ENCODE measurements around the gene LRRC47. TPM values are rescaled to one million over a fixed set of nuclear protein-coding genes. Genes with fewer than 3 reads are reported as not detected.

Gene LRRC47
- total and polyA plus RNA-seq, 2 of the 13 experiments (the other 11 are each of a cell fraction or from before 2014, with no cell fraction given), result 18.3 to 52.5 TPM

DNA sequence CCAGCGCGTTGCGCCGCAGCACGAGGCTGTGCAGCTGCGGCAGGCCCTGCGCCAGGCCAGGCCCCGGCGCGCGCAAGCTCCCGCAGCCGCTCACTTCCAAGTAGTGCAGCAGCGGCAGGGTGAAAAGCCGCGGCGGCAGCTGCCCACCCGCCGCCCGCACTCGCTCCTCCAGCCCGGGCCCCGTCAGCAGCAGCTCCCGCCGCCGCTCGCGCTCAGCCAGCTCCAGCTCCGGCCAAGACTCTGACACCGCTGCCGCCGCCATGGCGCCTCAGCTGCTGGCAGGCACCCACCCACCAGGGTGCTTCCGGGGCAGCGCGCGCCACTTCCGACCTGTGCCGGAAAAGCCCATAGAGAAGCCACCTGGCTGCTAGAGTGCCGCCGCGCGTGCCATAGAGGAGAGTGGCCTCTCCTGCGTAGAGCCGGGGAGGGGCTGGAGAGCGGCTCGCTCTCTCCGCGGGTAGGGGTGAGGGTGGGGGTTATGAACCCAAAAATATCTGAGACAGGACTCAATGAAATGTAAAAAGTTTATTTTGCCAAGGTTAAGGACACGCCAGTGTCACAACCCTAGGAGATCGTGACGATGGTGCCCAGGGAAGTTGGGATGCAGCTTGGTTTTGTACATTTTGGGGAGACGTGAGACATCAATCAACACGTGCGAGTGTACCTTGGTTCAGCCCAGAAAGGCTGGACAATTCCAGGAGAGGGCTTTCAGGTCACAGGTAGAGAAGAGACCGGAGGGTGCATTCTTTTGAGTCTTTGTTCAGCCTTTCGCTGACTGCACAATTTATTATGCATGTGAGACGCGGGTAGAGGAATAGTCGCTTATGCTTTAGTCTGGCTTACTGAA lies at the start of gene LRRC47 (continued):
- no peak for TF ChIP-seq ZNF407 (CRISPR knock-in tag; IDR thresholded peaks at IDR 0.05; ENCODE audit: not compliant biosample characterization)
- no peak for TF ChIP-seq ZNF431 (CRISPR knock-in tag; IDR thresholded peaks at IDR 0.05; ENCODE audit: borderline replicate concordance, low read depth)
- TF ChIP-seq, protein P1, sequence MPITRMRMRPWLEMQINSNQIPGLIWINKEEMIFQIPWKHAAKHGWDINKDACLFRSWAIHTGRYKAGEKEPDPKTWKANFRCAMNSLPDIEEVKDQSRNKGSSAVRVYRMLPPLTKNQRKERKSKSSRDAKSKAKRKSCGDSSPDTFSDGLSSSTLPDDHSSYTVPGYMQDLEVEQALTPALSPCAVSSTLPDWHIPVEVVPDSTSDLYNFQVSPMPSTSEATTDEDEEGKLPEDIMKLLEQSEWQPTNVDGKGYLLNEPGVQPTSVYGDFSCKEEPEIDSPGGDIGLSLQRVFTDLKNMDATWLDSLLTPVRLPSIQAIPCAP (CRISPR knock-in tag; IDR thresholded peaks at IDR 0.05; ENCODE audit: low read depth), result no peak
- TF ChIP-seq TGIF2 (CRISPR knock-in tag; IDR thresholded peaks at IDR 0.05), result no peak; the same call in 1 of the 2 replicates
- TF ChIP-seq CENPT (CRISPR knock-in tag; IDR thresholded peaks at IDR 0.05; ENCODE audit: low read depth), result no peak
- no peak for TF ChIP-seq STAG1 (CRISPR knock-in tag; IDR thresholded peaks at IDR 0.05)
- TF ChIP-seq ZNF609 (CRISPR knock-in tag; IDR thresholded peaks at IDR 0.05; ENCODE audit: borderline replicate concordance), result no peak
- 0 out of 2 replicates have a peak, but pooled peaks have one; percentile 18 for TF ChIP-seq ZNF557 (CRISPR knock-in tag; IDR thresholded peaks at IDR 0.05)
- TF ChIP-seq ARNT2 (CRISPR knock-in tag; IDR thresholded peaks at IDR 0.05; ENCODE audit: low read depth), result peak; percentile 67; the same call in 1 of the 2 replicates
- no peak for TF ChIP-seq SMAD9 (CRISPR knock-in tag; IDR thresholded peaks at IDR 0.05)
- TF ChIP-seq ZNF432 (CRISPR knock-in tag; IDR thresholded peaks at IDR 0.05; ENCODE audit: borderline replicate concordance), result no peak
- TF ChIP-seq, protein P2, sequence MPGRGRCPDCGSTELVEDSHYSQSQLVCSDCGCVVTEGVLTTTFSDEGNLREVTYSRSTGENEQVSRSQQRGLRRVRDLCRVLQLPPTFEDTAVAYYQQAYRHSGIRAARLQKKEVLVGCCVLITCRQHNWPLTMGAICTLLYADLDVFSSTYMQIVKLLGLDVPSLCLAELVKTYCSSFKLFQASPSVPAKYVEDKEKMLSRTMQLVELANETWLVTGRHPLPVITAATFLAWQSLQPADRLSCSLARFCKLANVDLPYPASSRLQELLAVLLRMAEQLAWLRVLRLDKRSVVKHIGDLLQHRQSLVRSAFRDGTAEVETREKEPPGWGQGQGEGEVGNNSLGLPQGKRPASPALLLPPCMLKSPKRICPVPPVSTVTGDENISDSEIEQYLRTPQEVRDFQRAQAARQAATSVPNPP (CRISPR knock-in tag; IDR thresholded peaks at IDR 0.05), result no peak
